HG03135 (cell line): Measurements from ENCODE around the gene PLAC8.
A peak's percentile ranks its signal among the peaks of the same experiment; 100 is the strongest.
"Not testable (repeated sequence)": the region's sequence is repeated elsewhere in the genome, so short reads cannot be mapped to it uniquely, and the experiment has no call there.

Experiments used
- ATAC-seq: cut with Tn5 transposase; IDR thresholded peaks from one replicate; pipeline ENCODE4 v1.9.1; 2021; ENCODE audit warnings: mild to moderate bottlenecking, moderate library complexity; ENCODE audit not compliant: unreplicated experiment

Gene PLAC8, protein sequence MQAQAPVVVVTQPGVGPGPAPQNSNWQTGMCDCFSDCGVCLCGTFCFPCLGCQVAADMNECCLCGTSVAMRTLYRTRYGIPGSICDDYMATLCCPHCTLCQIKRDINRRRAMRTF

GRCh38 chr4:83114576-83114975, at the start of gene PLAC8:
PLAC8 (minus strand) TSS chr4:83114729; CDS start chr4:83107921, 6,808 bp downstream.
- ATAC-seq = peak; percentile 33

DNA sequence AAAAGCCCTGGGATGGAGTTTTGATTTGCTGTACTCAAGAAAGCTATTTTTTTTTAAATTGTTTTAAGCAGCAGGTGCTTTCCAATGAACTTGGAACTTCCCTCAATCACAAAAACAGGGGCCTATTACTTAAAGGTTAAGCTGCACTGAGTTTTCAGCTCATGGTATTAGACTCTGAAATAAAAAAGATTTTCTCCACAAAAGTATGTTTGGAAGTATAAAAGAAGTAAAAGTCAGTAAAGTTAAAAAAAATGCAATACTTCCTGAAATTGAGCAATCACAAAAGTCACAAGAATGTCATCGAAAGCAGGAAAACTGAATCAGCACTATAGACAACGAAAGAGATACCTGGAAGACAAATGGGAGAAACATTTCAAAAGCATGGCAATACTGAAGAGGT, 38.9 kb upstream of the PLAC8 start:
- no peak for ATAC-seq

DNA sequence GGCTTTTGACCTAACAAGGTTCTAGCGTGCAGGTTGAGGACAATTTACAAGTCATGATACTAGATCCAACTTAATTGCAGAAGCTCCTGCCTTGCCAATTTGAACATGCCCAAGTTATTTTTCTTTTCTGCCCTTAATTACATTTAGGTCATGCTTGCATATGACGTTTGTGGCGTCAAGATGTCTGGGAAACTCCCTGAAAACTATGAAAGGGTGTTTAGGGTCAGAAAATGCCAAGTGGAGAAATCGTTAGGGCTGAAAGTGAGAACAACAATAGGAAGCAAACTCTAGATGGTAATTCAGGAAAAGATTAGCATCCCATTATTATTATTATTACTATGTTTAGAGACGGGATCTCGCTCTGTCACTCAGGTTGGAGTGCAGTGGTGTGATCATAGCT, 38.2 kb upstream of the PLAC8 start:
- no peak for ATAC-seq

DNA sequence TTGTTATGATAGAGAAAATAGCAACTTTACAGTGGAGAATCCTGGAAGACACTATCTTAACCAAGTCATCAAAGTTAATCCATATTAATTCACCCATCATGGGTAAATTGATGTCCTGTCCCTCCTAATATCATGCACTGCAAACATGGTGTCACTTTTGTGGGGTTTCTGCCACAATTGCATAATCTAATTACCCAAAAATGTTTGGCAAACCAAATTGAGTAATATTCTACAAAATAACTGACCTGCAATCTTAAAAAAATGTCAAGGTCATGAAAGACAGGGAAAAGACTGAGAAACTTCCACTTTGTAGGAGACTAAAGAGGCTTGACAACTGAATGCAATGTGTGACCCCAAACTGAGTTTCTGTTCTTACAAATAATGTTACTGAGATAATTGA, 37.1 kb upstream of the PLAC8 start:
- no peak for ATAC-seq

GRCh38 chr4:83150653-83151330, 36.3 kb upstream of the PLAC8 start:
- no peak for ATAC-seq

- ATAC-seq = no peak
These were observed 35.5 kb upstream of the PLAC8 start for GRCh38 chr4:83149865-83150652.

- ATAC-seq = no peak
These were observed 32.3 kb upstream of the PLAC8 start for GRCh38 chr4:83146841-83147240.

DNA sequence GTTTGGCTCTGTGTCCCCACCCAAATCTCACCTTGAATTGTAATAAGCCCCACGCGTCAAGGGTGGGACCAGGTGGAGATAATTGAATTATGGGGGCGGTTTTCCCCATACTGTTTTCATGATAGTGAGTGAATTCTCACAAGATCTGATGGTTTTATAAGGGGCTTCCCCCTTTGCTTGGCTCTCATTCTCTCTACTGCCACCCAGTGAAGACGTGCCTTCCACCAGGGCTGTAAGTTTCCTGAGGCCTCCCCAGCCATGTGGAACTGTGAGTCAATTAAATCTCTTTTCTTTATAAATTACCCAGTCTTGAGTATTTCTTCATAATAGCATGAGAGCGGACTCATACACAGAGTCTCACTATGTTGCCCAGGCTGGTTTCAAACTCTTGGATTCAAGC, 31.2 kb upstream of the PLAC8 start:
- ATAC-seq = not testable (repeated sequence)

DNA sequence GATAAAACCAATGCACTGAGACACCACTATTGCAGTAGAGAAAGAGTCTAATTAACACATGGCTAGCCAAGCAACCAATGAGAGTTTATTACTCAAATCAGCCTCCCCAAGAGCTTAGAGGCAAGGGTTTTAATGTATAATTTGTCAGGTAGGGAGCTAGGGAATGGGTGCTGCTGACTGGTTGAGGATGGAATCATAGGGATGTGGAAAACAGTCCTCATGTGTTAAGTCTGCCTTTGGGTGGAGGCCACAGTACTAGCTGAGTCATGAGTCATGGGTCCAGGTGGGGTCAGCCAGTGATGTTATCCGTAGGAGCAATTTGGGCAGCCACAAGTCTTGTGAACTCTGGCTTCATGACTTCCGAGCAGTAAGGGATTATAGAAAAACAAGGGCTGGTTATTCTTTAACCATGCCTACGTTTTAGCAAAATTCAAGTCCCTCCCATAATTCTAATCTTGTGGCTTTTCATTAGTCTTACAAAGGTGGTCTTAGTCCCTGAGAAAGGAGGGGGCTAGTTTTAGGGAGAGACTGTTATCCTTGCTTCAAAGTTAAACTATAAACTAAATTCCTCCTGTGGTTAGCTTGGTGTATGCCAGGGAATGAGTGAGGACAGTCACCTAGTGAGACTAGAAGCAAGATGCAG, 25.1 kb upstream of the PLAC8 start:
- no peak for ATAC-seq

DNA sequence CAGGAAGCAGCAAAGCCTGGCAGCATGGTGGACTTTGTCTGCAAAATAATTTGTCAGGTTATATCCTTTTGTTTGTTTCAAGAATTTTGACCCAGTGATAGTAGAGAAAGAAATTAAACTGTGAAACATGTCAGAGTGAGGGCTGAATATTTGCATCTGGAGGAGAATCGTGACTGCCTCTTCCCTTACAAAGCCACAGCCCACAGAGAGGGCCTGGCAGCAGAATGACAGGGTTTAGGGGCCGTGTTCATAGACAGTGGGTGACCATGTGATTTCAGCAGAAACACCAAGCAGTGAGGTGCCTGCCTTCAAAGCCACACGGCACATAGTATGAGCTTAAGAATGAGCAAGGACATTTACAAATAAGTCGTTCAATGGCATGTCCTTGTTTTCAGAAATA, 24.4 kb upstream of the PLAC8 start:
- ATAC-seq = no peak

- no peak for ATAC-seq
These were observed 17.5 kb upstream of the PLAC8 start for GRCh38 chr4:83132065-83132464.

- ATAC-seq = no peak
These were observed 14.7 kb upstream of the PLAC8 start for GRCh38 chr4:83129264-83129663.

- no peak for ATAC-seq
These were observed 13.9 kb upstream of the PLAC8 start for GRCh38 chr4:83128240-83128929.

- ATAC-seq = no peak
These were observed 11.2 kb upstream of the PLAC8 start for GRCh38 chr4:83125738-83126141.

- ATAC-seq = no peak
These were observed 9.7 kb upstream of the PLAC8 start for GRCh38 chr4:83124111-83124780.

GRCh38 chr4:83121246-83121645, 6.7 kb upstream of the PLAC8 start:
- ATAC-seq = no peak

DNA sequence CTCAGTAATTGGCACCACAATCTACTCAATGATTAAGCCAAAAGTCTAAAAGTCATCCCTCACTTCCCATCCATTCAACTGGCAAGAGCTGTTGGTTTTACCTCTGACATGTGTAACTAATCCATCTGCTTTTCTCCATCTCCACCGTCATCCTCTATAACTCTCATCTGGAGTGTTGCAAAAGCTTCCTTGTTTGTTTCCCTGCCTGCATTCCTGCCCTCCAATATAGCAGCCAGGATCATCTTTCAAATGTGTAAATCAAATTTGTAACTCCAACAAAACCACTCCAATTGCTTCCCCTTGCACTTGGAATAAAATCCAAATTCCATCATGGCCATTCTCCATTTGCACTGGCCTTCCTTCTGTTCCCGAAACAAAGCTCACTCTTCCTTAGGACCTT, 4.3 kb upstream of the PLAC8 start:
- no peak for ATAC-seq

DNA sequence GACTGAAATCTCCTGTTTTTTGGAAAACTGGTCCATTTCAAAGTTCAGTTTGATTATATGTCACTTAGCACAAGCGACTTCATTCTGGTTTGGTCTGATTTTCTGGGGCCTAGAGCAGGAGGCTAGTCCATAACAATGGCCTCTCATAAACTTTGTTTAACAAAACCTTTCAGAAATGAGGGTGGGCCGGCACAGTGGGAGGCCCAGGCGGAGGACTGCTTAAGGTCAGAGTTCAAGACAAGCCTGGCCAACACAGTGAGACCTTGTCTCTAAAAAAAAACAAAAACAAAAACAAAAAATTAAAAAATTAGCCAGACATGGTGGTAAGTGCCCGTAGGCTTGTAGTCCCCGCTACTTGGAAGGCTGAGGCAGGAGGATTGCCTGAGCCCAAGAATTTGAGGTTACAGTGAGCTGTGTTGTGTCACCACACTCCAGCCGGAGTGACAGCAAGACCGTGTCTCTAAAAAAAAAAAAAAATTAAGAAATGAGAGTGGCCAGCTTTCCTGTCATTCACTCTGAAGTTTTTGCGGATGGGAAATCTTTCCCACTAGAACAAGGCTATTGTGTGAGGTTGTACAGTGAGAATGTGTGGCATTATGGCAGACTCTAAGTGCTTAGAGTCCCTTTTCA, 1.2 kb upstream of the PLAC8 start:
- no peak for ATAC-seq

DNA sequence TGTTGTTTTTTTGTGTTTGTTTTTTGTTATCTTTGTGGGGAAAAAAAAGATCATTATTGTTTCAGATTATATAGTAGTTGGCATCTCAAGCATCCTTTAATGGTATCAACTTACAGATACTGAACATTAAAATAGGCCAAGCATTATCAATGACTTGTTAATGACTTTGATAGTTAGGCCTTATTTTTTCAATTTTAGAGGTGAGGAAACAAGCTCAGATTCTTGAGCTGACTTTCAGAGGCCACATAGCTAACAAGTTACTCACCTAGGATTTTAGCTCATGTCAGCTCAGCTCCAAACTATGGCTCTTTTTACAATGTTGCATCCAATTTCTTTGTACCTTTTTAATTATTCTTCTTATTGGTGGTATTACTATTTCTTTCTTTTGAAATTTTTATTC, 471 bp upstream of the PLAC8 start:
- ATAC-seq = no peak

DNA sequence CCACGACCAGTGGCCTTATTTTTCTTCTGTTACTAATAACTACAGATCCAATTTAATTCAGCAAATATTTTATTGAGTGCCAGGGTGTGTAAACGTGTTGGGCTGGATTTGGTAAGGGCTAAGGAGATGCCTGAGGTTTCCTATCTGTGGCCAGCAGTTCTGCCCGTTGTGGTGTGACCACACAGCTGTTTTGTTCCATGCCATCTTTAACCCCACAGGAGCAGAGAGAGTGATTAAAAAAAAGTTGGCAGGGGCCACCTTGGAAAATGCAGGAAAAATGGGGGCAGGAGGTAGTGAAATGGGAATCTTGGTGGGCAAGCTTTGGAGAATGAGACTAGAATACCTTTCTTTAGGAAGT, 1.1 kb downstream of the PLAC8 start:
- ATAC-seq = no peak
